HL-60 (cell line): ENCODE data around the gene MBTD1.
A peak's percentile ranks its signal among the peaks of the same experiment; 100 is the strongest.

ENCODE experiments used
- CTCF ChIP-seq: IDR thresholded peaks from one replicate; pipeline ENCODE4 v1.5.1; 2011; ENCODE audit warnings: low read length, control low read depth, inconsistent platforms; ENCODE audit not compliant: insufficient read depth
- GABPA ChIP-seq: IDR thresholded peaks from 2 replicates; pipeline ENCODE4 v1.6.1; 2012; ENCODE audit warnings: low read depth
- POLR2AphosphoS5 ChIP-seq: IDR thresholded peaks from 2 replicates; pipeline ENCODE4 v1.6.1; 2012; ENCODE audit warnings: low read depth
- SPI1 ChIP-seq: IDR thresholded peaks from 2 replicates; pipeline ENCODE4 v1.6.1; 2012; ENCODE audit warnings: low read depth, mild to moderate bottlenecking, borderline replicate concordance
- TF ChIP-seq, protein P1 (sequence below): IDR thresholded peaks from 2 replicates; pipeline ENCODE4 v1.6.1; 2012; ENCODE audit warnings: low read depth; ENCODE audit not compliant: insufficient replicate concordance

DNA sequence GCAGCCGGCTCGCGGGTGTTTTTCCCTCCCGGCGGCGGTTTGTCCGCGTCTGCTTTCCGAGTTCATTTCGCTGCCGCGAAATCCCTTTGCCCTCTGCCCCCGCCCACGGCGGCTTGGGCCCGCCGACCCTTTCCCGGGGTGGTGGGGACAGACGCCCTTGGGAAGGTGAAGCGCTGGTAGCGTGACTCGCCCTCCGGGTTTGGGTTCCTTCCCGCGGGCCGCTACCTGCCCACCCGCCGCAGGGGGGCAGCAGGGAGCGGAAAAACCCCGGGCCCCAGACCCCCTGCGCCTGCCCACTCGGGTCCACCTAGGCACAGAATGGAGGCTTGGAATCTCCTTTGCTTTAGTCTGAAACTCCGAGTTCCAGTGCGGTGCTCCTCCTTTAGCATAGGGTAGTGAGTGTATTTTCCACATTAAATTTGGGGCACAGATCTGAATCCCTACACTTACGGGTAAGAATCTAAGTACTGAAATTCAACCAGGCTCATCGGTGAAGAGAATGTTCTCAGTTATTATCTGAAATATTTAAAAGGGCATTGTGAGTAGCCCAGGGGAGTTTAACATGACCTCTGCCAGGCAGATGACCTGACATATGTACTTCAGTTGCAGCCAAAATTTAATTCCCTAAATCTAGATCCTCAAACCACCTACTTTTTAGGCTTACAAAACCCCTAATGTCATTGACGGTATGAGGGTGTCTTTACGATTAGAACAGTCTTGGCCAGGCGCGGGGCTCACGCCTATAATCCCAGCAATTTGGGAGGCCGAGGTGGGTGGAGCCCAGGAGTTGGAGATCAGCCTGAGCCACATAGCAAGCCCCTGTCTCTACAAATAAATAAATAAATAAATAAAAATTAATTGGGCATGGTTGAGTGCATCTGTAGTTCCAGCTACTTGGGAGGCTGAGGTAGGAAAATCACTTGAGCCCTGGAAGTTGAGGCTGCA is 92.6 kb downstream of the MBTD1 start:
- TF ChIP-seq CTCF (peak; percentile 41), POLR2AphosphoS5 (no peak), GABPA (no peak), SPI1 (peak; percentile 30; the same call in 1 of the 2 replicates)
- TF ChIP-seq, protein P1, sequence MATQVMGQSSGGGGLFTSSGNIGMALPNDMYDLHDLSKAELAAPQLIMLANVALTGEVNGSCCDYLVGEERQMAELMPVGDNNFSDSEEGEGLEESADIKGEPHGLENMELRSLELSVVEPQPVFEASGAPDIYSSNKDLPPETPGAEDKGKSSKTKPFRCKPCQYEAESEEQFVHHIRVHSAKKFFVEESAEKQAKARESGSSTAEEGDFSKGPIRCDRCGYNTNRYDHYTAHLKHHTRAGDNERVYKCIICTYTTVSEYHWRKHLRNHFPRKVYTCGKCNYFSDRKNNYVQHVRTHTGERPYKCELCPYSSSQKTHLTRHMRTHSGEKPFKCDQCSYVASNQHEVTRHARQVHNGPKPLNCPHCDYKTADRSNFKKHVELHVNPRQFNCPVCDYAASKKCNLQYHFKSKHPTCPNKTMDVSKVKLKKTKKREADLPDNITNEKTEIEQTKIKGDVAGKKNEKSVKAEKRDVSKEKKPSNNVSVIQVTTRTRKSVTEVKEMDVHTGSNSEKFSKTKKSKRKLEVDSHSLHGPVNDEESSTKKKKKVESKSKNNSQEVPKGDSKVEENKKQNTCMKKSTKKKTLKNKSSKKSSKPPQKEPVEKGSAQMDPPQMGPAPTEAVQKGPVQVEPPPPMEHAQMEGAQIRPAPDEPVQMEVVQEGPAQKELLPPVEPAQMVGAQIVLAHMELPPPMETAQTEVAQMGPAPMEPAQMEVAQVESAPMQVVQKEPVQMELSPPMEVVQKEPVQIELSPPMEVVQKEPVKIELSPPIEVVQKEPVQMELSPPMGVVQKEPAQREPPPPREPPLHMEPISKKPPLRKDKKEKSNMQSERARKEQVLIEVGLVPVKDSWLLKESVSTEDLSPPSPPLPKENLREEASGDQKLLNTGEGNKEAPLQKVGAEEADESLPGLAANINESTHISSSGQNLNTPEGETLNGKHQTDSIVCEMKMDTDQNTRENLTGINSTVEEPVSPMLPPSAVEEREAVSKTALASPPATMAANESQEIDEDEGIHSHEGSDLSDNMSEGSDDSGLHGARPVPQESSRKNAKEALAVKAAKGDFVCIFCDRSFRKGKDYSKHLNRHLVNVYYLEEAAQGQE, result no peak
